NOMO-1 treated with DMSO at 0.1 percent for 48 hours (cell line): ENCODE results near the gene RFX7.
A peak's percentile ranks its signal among the peaks of the same experiment; 100 is the strongest.

Experiments used
- DNase-seq: peaks from one replicate; lab custom pipeline; 2025; ENCODE audit not compliant: unreplicated experiment; lab: John Stamatoyannopoulos, UW

RFX7 gene

GRCh38 chr15:56244038-56244810 is 545 bp upstream of the RFX7 start:
- peak; percentile 33 for DNase-seq

DNA sequence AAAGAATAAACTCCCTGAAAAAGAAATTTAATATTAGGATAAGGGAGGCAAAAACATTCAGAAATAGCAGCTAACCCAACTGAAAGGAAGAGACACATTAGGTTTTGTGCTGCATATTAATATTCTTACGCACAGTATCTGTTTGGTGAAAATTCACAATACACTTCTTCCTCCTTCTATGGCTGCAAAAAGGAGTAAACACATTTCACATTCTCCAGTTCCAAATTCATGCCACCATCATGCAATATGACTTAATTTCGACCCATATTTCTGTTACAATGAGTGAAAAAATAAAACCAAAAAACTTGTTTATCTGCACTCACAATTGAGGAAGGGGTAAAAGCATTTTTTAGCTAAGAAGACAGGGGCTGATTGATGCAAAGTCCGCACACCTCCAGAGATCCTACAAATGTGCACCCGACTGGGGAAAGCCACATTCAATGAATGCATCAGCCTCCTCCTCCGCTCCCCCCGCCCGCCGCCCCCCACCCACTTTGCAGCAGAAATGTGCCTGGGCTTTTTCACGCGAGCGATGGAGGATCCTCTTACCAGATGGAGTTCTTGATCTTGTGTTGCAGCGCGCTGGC is 1.0 kb downstream of the RFX7 start:
- DNase-seq = no peak

GRCh38 chr15:56241374-56242105 is 2.1 kb downstream of the RFX7 start:
- no peak for DNase-seq

- DNase-seq = no peak
Observed at GRCh38 chr15:56240390-56240789, 3.3 kb downstream of the RFX7 start.

DNA sequence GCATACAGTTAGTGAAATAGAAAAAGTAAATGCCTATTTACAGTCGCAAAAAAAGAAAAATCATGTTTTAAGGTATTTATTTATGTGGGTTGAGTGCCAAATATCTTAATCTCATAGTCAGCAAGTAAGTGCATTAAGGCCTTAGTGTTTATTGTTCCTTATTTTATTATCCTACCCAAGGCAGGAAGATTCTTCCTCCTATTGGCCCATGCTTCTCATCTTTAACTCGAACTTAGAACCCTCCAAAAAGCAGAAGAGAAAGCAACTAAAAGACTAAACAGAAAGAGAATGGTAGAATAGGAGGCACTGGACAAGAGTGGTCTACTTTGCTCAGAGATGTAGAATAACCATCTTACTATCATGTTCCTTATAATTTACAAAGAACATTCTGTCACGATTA is 7.5 kb downstream of the RFX7 start:
- DNase-seq = peak; percentile 22

- DNase-seq = no peak
Observed at GRCh38 chr15:56234804-56235203, 8.9 kb downstream of the RFX7 start.

- no peak for DNase-seq
Observed at GRCh38 chr15:56233549-56233948, 10.1 kb downstream of the RFX7 start.

GRCh38 chr15:56232058-56232457 is 11.6 kb downstream of the RFX7 start:
- no peak for DNase-seq

GRCh38 chr15:56228854-56229253 is 14.8 kb downstream of the RFX7 start:
- no peak for DNase-seq

- no peak for DNase-seq
Observed at GRCh38 chr15:56228352-56228751, 15.3 kb downstream of the RFX7 start.

GRCh38 chr15:56227780-56228179 is 15.9 kb downstream of the RFX7 start:
- DNase-seq = no peak

DNA sequence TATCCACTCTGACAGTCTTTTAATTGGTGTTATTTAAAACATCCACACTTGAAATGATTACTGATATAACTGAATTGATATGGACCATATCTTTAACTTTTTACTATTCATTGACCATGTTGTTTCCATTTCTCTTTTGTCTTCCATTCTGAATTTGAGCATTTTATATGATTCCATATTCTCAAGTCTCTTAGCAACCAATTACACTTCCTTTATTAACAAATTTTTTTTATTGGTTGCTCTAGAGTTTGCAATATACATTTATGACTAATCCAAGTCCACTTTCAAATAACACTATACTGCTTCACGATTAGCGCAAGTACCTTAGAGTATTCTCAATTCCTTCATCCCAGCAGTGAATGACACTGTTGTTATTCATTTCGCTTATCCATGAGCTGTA is 16.4 kb downstream of the RFX7 start:
- no peak for DNase-seq

DNA sequence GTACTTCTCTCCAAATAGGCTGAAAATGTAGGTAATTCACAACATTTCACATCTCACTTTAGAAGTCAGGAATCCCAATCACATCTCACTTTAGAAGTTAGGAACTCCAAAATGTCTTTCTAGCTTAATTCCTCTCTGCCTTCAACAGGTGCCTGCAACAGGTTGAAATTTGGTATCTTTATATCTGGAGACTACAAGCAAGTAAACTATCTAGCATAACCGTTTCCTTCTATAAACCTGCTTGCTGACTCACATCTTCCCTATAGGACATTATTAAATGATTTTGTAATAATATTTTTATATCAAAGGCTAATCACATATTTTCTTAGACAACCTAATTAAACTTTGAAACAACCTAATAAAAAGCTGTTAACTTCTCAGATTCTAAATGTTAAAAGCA is 18.2 kb downstream of the RFX7 start:
- no peak for DNase-seq

DNA sequence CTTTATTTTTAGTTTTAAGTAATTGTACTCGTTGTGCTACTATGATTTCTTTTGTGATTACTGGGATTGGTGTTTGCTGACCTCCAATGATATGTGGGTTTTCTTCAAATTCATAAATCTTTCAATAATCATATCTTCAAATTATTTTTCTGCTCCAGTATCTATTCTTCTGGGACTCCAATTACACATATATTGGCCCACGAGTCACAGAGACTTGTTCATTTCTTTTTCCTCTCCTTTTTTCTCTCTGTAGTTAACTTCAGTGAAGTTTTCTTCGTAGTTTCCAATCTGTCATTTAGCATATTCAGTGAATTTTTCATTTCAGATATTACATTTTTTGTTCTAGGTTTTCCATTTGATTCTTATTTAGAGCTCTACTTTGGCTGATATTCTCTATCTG is 21.4 kb downstream of the RFX7 start:
- no peak for DNase-seq

DNA sequence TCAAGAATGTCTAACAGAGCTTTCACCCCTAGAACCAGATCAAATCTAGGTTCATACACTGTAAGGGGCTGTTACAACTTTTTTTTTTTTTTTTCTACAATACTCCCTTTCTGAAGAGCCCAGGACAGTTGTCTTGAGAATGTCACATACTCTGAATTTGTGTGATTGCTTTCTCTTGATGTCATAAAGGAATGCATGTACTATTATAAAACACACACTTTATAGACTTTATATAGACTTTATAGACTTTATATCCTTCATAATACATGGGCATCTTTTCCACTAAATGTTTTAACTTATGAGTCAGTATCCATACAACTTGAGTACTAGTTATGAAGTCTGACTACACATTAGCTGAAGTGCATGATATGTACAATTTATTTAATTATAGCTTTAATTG is 26.3 kb downstream of the RFX7 start:
- no peak for DNase-seq

DNA sequence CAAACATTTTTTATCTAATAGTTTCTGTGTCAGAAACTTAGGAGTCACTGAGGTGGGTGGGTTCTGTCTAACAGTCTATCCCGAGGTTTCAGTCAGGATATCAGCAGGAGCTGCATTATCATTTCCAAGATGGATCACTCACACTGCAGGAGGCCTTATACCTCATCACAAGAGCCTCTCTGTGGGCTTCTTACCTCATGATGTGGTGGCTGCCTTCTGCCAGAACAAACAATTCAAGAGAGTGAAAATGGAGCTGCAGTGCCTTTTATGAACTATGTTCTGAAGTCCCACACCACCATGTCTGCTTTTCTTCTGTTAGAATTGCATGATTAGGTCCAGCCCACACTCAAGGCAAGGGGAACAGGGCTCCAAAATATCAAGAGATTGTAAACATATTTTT is 27.9 kb downstream of the RFX7 start:
- DNase-seq = no peak

- DNase-seq = no peak
Observed at GRCh38 chr15:56211960-56212550, 31.6 kb downstream of the RFX7 start.

DNA sequence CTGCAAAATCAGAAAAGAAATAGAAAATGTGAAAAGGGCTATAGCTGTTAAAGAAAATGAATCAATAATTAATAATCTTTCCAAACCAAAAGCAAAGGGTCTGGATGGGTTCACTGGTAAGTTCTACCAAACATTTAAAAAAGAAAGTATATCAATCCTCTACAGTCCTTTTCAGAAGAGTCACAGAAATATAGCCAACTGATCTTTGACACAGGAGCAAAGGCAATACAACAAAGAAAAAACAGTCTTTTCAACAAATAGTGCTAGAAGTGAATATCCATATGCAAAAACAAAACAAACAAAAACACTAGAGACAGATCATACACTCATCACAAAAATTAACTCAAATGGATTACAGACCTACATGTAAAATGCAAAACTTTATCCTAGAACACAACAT is 32.6 kb downstream of the RFX7 start:
- DNase-seq = no peak

- DNase-seq = no peak
Observed at GRCh38 chr15:56208641-56209155, 35.0 kb downstream of the RFX7 start.

DNA sequence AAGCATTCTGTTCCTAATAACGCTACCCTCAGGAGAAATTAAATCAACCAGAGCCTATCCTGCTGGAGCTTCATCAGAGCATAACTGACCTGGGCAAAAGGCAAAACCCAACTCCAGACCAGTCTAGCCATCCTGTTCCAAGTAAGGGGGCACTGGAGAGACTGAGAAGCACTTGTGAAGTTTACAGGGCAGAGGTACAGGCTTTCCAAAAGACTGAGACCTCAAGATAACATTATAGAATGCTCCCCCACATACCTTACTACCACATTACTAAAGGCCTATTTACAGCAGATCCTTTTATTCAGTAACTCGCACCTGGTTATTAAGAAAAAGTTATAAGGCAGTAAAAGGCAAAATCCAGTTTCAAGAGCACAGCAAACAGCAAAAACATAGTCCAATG is 35.5 kb downstream of the RFX7 start:
- DNase-seq = no peak

DNA sequence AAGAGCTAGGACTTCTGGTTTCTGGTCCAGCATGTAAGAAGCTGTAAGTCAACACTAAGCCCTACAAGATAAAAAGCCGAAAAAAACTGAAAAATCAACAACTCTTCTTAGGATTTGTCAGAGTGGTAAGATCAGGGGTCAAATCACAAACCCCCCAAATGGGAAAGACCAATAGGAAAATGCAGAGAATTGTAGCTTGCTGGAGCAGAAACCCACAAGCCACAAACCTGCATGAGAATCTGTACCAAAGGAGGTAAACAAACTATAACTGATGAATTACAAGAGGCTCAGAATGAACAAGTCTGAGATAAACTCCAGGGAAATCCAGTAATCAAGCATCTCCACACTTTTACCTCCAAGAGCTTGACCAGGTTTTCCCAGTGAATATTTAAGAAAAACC is 36.0 kb downstream of the RFX7 start:
- no peak for DNase-seq

DNA sequence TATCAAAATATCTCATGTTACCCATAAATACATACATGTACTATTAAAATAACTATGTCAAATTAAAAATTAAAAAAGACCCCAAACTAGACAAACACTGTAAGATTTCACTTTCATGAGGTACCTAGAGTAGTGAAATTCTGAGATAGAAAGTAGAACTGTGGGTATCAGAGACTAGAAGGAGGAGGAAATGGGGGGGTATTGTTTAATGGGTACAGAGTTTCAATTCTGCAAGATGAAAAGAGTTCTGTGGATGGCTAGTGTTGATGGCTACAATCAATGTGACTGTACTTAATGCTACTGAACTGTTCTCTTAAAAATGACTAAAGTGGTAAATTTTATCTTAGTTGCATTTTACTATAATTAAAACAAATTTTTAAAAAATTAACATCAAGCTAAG is 36.6 kb downstream of the RFX7 start:
- DNase-seq = no peak
